HepG2 (cell line): Measurements from ENCODE around the gene SOX9. TPM values are rescaled to one million over a fixed set of nuclear protein-coding genes. Genes with fewer than 3 reads are reported as not detected.

Source experiments
- ATAC-seq: fragments of 200-7000 bp; cut with Tn5 transposase; 3 replicates; pipeline ENCODE4 v1.9.1; 2020; ENCODE audit warnings: mild to moderate bottlenecking, moderate library complexity
- BruUV-seq: library from RNA; stranded (reverse); fragments of 400-500 nt; replicated peaks from 2 replicates; lab custom pipeline; 2021; lab: Mats Ljungman, UMichigan
- CTCF ChIA-PET: fragments of 300-600 bp; formaldehyde crosslinking; extraction: SDS; loops from one replicate; lab custom pipeline; 2021; ENCODE audit warnings: low total read pairs, inconsistent platforms, low intra/inter-chr PET ratio; lab: Yijun Ruan, JAX
- POLR2A ChIA-PET: fragments of 350-600 bp; sonication (Branson Sonifier 250); formaldehyde crosslinking; loops from one replicate; lab custom pipeline; 2020; ENCODE audit warnings: antibody characterized with exemption, inconsistent platforms; lab: Yijun Ruan, JAX
- DNase-seq: peaks from one replicate; pipeline ENCODE4 v3.0.0-alpha.2; 2015; ENCODE audit warnings: low spot score
- FAIRE-seq: peaks from 3 replicates; lab custom pipeline; 2011; peaks lifted over from hg19 to GRCh38; lab: Jason Lieb, UNC
- H2AFZ ChIP-seq: one replicate; pipeline ENCODE4 v1.6.1; 2011; ENCODE audit warnings: low read length, inconsistent platforms
- H3K27ac ChIP-seq: fragments of 300-600 bp; 3 replicates; pipeline ENCODE4 v1.8.0; 2011; ENCODE audit warnings: mixed run types, mild to moderate bottlenecking, mixed read lengths, low read length, inconsistent platforms; ENCODE audit not compliant: insufficient read depth; ENCODE audit errors: extremely low read length
- H3K27me3 ChIP-seq, 2 experiments: fragments of 200-600 bp in 1 of 2; 2 replicates in 1 of 2; 3 replicates in 1 of 2; pipeline versions ENCODE4 v1.6.0 to v1.8.0; 2011; ENCODE audit warnings: low read length in 2 of 2, mild to moderate bottlenecking in 2 of 2, moderate library complexity in 2 of 2, inconsistent platforms in 1 of 2; ENCODE audit not compliant: insufficient read depth in 2 of 2, control insufficient read depth in 1 of 2
- H3K36me3 ChIP-seq, 2 experiments: fragments of 200-600 bp in 1 of 2; replicated peaks in 1 of 2; 2 replicates in 1 of 2; 3 replicates in 1 of 2; pipeline versions ENCODE4 v1.5.1 to v1.8.0; 2011; ENCODE audit warnings: low read length in 2 of 2, inconsistent platforms in 1 of 2; ENCODE audit not compliant: insufficient read depth in 2 of 2, control insufficient read depth in 1 of 2
- H3K4me1 ChIP-seq: 2 replicates; pipeline ENCODE4 v1.5.1; 2012; ENCODE audit warnings: low read length, inconsistent platforms; ENCODE audit not compliant: insufficient read depth
- H3K4me2 ChIP-seq: 2 replicates; pipeline ENCODE4 v1.6.0; 2011; ENCODE audit warnings: low read depth, low read length, inconsistent platforms
- H3K4me3 ChIP-seq, 3 experiments: fragments of 200-600 bp in 1 of 3; sonication (generic), shearing (Covaris generic) in 1 of 3; replicated peaks in 1 of 3; 2 replicates each; pipeline ENCODE4 v1.5.1; 2011 to 2016; ENCODE audit warnings: low read length in 3 of 3, inconsistent platforms in 2 of 3, low read depth in 2 of 3, mild to moderate bottlenecking in 2 of 3, control low read depth in 1 of 3, mixed read lengths in 1 of 3; ENCODE audit not compliant: insufficient read depth in 1 of 3
- H3K79me2 ChIP-seq: one replicate; pipeline ENCODE4 v1.6.1; 2011; ENCODE audit warnings: low read length, inconsistent platforms; ENCODE audit not compliant: insufficient read depth
- H3K9ac ChIP-seq: 2 replicates; pipeline ENCODE4 v1.6.0; 2011; ENCODE audit warnings: mild to moderate bottlenecking, low read depth, low read length, inconsistent platforms; ENCODE audit not compliant: insufficient read depth
- H3K9me3 ChIP-seq: 2 replicates; pipeline ENCODE4 v1.5.1; 2012; ENCODE audit warnings: mild to moderate bottlenecking, low read length
- H4K20me1 ChIP-seq: 2 replicates; pipeline ENCODE4 v1.6.0; 2011; ENCODE audit warnings: inconsistent platforms, mild to moderate bottlenecking, low read length, moderate library complexity; ENCODE audit not compliant: insufficient read depth
- BHLHE40 ChIP-seq: IDR thresholded peaks from 2 replicates; pipeline ENCODE4 v1.6.1; 2011; ENCODE audit warnings: low read length, improper control_type of control experiment
- GLMP ChIP-seq: sonication (generic); formaldehyde crosslinking; IDR thresholded peaks from 2 replicates; pipeline ENCODE4 v1.9.0; 2021; ENCODE audit warnings: missing genetic modification reagents, mild to moderate bottlenecking, borderline replicate concordance
- HIC2 ChIP-seq: sonication (generic); formaldehyde crosslinking; IDR thresholded peaks from 2 replicates; pipeline ENCODE4 v1.9.0; 2022; ENCODE audit warnings: low read depth, missing genetic modification reagents
- HNRNPUL1 ChIP-seq: fragments of 200-400 bp; formaldehyde crosslinking; IDR thresholded peaks from 2 replicates; pipeline ENCODE4 v1.6.1; 2017; ENCODE audit warnings: low read depth, mild to moderate bottlenecking, low read length, moderate library complexity
- JUND ChIP-seq: sonication (generic); formaldehyde crosslinking; IDR thresholded peaks from 2 replicates; pipeline ENCODE4 v1.8.0; 2022; ENCODE audit warnings: mild to moderate bottlenecking, missing genetic modification reagents
- KDM3A ChIP-seq: IDR thresholded peaks from 2 replicates; pipeline ENCODE4 v1.6.1; 2018; ENCODE audit warnings: low read depth, missing compliant biosample characterization
- KLF11 ChIP-seq: IDR thresholded peaks from 2 replicates; pipeline ENCODE4 v1.6.1; 2016; ENCODE audit warnings: missing compliant biosample characterization
- MAF1 ChIP-seq: sonication (generic); formaldehyde crosslinking; IDR thresholded peaks from 2 replicates; pipeline ENCODE4 v1.5.0; 2020; ENCODE audit warnings: missing genetic modification reagents, borderline replicate concordance
- MBD4 ChIP-seq: IDR thresholded peaks from 2 replicates; pipeline ENCODE4 v1.6.1; 2012; ENCODE audit warnings: low read length, inconsistent platforms, borderline replicate concordance
- MZF1 ChIP-seq: sonication (generic); formaldehyde crosslinking; IDR thresholded peaks from 2 replicates; pipeline ENCODE4 v1.8.1; 2023; ENCODE audit warnings: mild to moderate bottlenecking, missing genetic modification reagents, borderline replicate concordance
- SOX6 ChIP-seq, 2 experiments: fragments of 450-650 bp in 1 of 2; sonication (generic) in 1 of 2; formaldehyde crosslinking in 1 of 2; IDR thresholded peaks; 2 replicates each; pipeline versions ENCODE4 v1.4.0 to v1.6.1; 2017 to 2020; ENCODE audit warnings: antibody characterized with exemption in 1 of 2, mild to moderate bottlenecking in 1 of 2, missing genetic modification reagents in 1 of 2
- THAP11 ChIP-seq: IDR thresholded peaks from 2 replicates; pipeline ENCODE4 v1.6.1; 2016; ENCODE audit warnings: missing biosample characterization, missing genetic modification reagents
- ZNF12 ChIP-seq: sonication (generic); formaldehyde crosslinking; IDR thresholded peaks from 2 replicates; pipeline ENCODE4 v1.5.0; 2020; ENCODE audit warnings: missing genetic modification reagents
- WGBS: methylation state at CpG from one replicate; pipeline ENCODE4 v1.1.6; 2017; ENCODE audit warnings: low lambda C conversion rate; 5-methylcytosine and 5-hydroxymethylcytosine counted together
- in situ Hi-C: cut with HindIII; loops from 2 replicates; pipeline ENCODE4 v1.10.0; 2017; ENCODE audit warnings: low pct_unique_long_range_greater_than_20kb; ENCODE audit not compliant: extremely low pct_ligation_motif_present
- intact Hi-C: fragments of 100-400 bp; cut with micrococcal nuclease; formaldehyde crosslinking; loops from one replicate; pipeline ENCODE4 v1.10.0; 2022; ENCODE audit not compliant: unreplicated experiment
- polyA plus RNA-seq, 8 experiments: library from polyadenylated mRNA; depleted of rRNA in 3 of 8; stranded (reverse) in 7 of 8; unstranded in 1 of 8; fragments of >200 nt; fragmentation: Illumina TruSeq in 4 of 8; extraction: Trizol in 4 of 8; gene quantifications; 2 replicates each; pipeline versions ENCODE4 v1.2.1 to v1.2.3, GENCODE V29; 2011 to 2016; ENCODE audit warnings: low read depth in 4 of 8, missing spikeins in 1 of 8, mixed read lengths in 1 of 8; ENCODE audit not compliant: insufficient read depth in 1 of 8
- total RNA-seq, 5 experiments: library from RNA; depleted of rRNA; stranded (reverse); fragments of >200 nt; fragmentation: Illumina TruSeq; extraction: Trizol; gene quantifications; 2 replicates each; pipeline ENCODE4 v1.2.3, GENCODE V29; 2016; ENCODE audit warnings: low read depth in 1 of 5
- TF ChIP-seq, protein P1 (sequence below): sonication (generic); IDR thresholded peaks from 2 replicates; pipeline ENCODE4 v1.6.1; 2016; ENCODE audit warnings: low read depth, borderline replicate concordance

SOX9 gene
- total and polyA plus RNA-seq, 2 of the 13 experiments (the other 11 are each of a cell fraction or from before 2014, with no cell fraction given) = 16.1 to 27.6 TPM

GRCh38 chr17:72134608-72135394 is 14.0 kb downstream of the SOX9 start:
- POLR2A ChIA-PET = no interaction called here
- no peak overlapping the region for H3K9ac ChIP-seq
- no peak overlapping the region for H3K4me3 ChIP-seq
- H3K4me2 ChIP-seq = no peak overlapping the region
- no peak for DNase-seq
- TF ChIP-seq MZF1 (no peak), SOX6 (IDR thresholded peaks at IDR 0.05) (no peak), SOX6 (CRISPR knock-in tag; IDR thresholded peaks at IDR 0.05) (no peak), THAP11 (CRISPR knock-in tag) (no peak), KLF11 (no peak)
- no peak overlapping the region for H3K27ac ChIP-seq
- FAIRE-seq = no peak
- H3K36me3 ChIP-seq = no peaks in the 10 kb centered on the region
- in situ Hi-C loops = no loop called here
- no peaks in the 10 kb centered on the region for H3K4me1 ChIP-seq
- BruUV-seq = no TSS peak
- H4K20me1 ChIP-seq = no peaks in the 10 kb centered on the region
- WGBS = 34% methylated on average over 7 of the region's 7 CpGs
- ATAC-seq = no peak
- H3K27me3 ChIP-seq = peaks cover 0 to 19% of the 10 kb centered on the region in 2 experiments; a peak in 2 of 5 replicates
- H3K9me3 ChIP-seq = no peaks in the 10 kb centered on the region
- H2AFZ ChIP-seq = no peak overlapping the region
- CTCF ChIA-PET = no interaction called here
- intact Hi-C loops = no loop called here
- H3K79me2 ChIP-seq = no peaks in the 10 kb centered on the region

- Histone ChIP-seq H3K4me1 (no peaks in the 10 kb centered on the region), H3K79me2 (no peaks in the 10 kb centered on the region), H3K9ac (no peak overlapping the region), H3K9me3 (no peaks in the 10 kb centered on the region), H3K4me3 (no peak overlapping the region), H4K20me1 (no peaks in the 10 kb centered on the region), H3K4me2 (no peak overlapping the region), H3K27me3 (peaks cover 2 to 26% of the 10 kb centered on the region in 2 experiments; a peak in 2 of 5 replicates), H2AFZ (no peak overlapping the region), H3K36me3 (no peaks in the 10 kb centered on the region), H3K27ac (no peak overlapping the region)
- CTCF ChIA-PET = no interaction called here
- no peak for FAIRE-seq
- intact Hi-C loops (no loop called here), in situ Hi-C loops (no loop called here)
- POLR2A ChIA-PET = no interaction called here
- BruUV-seq = no TSS peak
- no peak for DNase-seq
- 85% methylated on average over 5 of the region's 5 CpGs for WGBS
- no peak for ATAC-seq
- TF ChIP-seq HIC2 (CRISPR knock-in tag) = no peak
- TF ChIP-seq JUND = no peak
- TF ChIP-seq HNRNPUL1 = no peak
- TF ChIP-seq, protein P1, sequence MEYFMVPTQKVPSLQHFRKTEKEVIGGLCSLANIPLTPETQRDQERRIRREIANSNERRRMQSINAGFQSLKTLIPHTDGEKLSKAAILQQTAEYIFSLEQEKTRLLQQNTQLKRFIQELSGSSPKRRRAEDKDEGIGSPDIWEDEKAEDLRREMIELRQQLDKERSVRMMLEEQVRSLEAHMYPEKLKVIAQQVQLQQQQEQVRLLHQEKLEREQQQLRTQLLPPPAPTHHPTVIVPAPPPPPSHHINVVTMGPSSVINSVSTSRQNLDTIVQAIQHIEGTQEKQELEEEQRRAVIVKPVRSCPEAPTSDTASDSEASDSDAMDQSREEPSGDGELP = no peak
- no peak for TF ChIP-seq GLMP
- TF ChIP-seq MBD4 = no peak
- TF ChIP-seq MAF1 = no peak
- TF ChIP-seq KDM3A (CRISPR knock-in tag) = no peak
- TF ChIP-seq ZNF12 (CRISPR knock-in tag) = no peak
- no peak for TF ChIP-seq BHLHE40
Measured at GRCh38 chr17:72135546-72136325, 14.9 kb downstream of the SOX9 start.
